ENCODE results near the gene FOXN3. TPM values are rescaled to one million over a fixed set of nuclear protein-coding genes. Genes with fewer than 3 reads are reported as not detected.

Gene FOXN3
- total RNA-seq, 2 donors from 2014 or later: 42.3 to 61.6 TPM

GRCh38 chr14:89110110-89110509 lies 306.9 kb downstream of the FOXN3 start:
- no peak for ATAC-seq
- TF ChIP-seq POLR2A (IDR thresholded peaks at IDR 0.05) (no peak), CTCF (IDR thresholded peaks at IDR 0.05) (no peak)
- DNase-seq: no peak
- no peak overlapping the region for H3K27ac ChIP-seq
- 81 to 92% methylated on average over 7 of the region's 9 CpGs for WGBS, 2 donors
- H3K27me3 ChIP-seq: no peaks in the 10 kb centered on the region
- no peaks in the 10 kb centered on the region for H3K4me1 ChIP-seq
- no peaks in the 10 kb centered on the region for H3K9me3 ChIP-seq
- no peaks in the 10 kb centered on the region for H3K36me3 ChIP-seq (replicated peaks in 1 of 2; ENCODE audit: insufficient read depth in 1 of 2, low read depth in 2 of 2)
- intact Hi-C loops (cut with DNase I): no loop called here
- no peak overlapping the region for H3K4me3 ChIP-seq

GRCh38 chr14:89108608-89109007 lies 308.4 kb downstream of the FOXN3 start:
- no peak overlapping the region for H3K4me3 ChIP-seq
- DNase-seq (no peak), ATAC-seq (no peak)
- no peaks in the 10 kb centered on the region for H3K4me1 ChIP-seq
- TF ChIP-seq POLR2A (IDR thresholded peaks at IDR 0.05): no peak
- no peak for TF ChIP-seq CTCF (IDR thresholded peaks at IDR 0.05)
- no peaks in the 10 kb centered on the region for H3K36me3 ChIP-seq (replicated peaks in 1 of 2; ENCODE audit: insufficient read depth in 1 of 2, low read depth in 2 of 2)
- WGBS, 2 donors: 84 to 85% methylated on average over 4 of the region's 4 CpGs
- no peaks in the 10 kb centered on the region for H3K9me3 ChIP-seq
- intact Hi-C loops (cut with DNase I): no loop called here
- H3K27ac ChIP-seq: no peak overlapping the region
- no peaks in the 10 kb centered on the region for H3K27me3 ChIP-seq

GRCh38 chr14:89107626-89108025 lies 309.4 kb downstream of the FOXN3 start:
- no peak for ATAC-seq

More at GRCh38 chr14:89107626-89108025, 309.4 kb downstream of the FOXN3 start:
- intact Hi-C loops (cut with DNase I): no loop called here
- H3K36me3 ChIP-seq (replicated peaks in 1 of 2; ENCODE audit: insufficient read depth in 1 of 2, low read depth in 2 of 2): no peaks in the 10 kb centered on the region
- H3K4me3 ChIP-seq: no peak overlapping the region
- no peaks in the 10 kb centered on the region for H3K4me1 ChIP-seq
- 67 to 77% methylated on average over 5 of the region's 5 CpGs for WGBS, 2 donors
- no peak overlapping the region for H3K27ac ChIP-seq
- H3K27me3 ChIP-seq: no peaks in the 10 kb centered on the region
- H3K9me3 ChIP-seq: no peaks in the 10 kb centered on the region
- no peak for DNase-seq
- TF ChIP-seq CTCF (IDR thresholded peaks at IDR 0.05) (no peak), POLR2A (IDR thresholded peaks at IDR 0.05) (no peak)
